NCI-H2196 treated with DMSO at 0.1 percent for 48 hours (cell line): ENCODE measurements around the gene CD200R1L.

ENCODE experiments used
- DNase-seq: peaks from one replicate; lab custom pipeline; 2025; ENCODE audit not compliant: unreplicated experiment; lab: John Stamatoyannopoulos, UW

CD200R1L gene

GRCh38 chr3:112793326-112794081 is 53.2 kb downstream of the CD200R1L start:
- DNase-seq = no peak

- no peak for DNase-seq
Measured at GRCh38 chr3:112791736-112792135, 54.9 kb downstream of the CD200R1L start.

GRCh38 chr3:112789787-112790186 is 56.9 kb downstream of the CD200R1L start:
- DNase-seq = no peak

GRCh38 chr3:112786881-112787579 is 59.6 kb downstream of the CD200R1L start:
- DNase-seq = no peak

DNA sequence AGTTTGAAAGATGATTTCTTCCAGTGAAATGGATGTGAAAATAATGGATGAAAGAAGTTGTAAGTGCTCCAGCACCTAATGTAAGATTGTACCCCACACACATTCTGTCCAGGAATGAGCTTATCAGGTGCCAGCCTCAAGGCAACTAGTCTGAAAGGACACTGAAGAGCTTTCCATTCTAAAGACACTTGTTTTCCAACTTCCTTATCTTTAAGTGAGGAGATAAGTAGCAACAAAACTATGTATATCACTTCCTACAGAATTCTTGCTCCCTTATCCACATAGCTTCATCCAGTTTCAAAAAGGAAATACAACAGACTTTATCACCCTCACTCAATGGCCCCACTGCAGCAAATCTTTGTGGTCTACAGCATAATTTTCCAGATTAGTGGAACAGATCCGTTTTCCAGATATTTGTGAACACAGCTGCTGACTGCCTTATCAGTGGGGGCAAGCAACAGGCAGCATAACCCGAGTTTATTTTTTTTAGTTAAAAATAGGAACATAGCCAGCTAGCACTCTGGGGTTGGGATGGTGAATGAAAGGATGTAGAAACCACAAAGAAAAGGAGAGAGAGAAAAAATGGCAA is 60.6 kb downstream of the CD200R1L start:
- DNase-seq = no peak

GRCh38 chr3:112785321-112786001 is 61.2 kb downstream of the CD200R1L start:
- no peak for DNase-seq

DNA sequence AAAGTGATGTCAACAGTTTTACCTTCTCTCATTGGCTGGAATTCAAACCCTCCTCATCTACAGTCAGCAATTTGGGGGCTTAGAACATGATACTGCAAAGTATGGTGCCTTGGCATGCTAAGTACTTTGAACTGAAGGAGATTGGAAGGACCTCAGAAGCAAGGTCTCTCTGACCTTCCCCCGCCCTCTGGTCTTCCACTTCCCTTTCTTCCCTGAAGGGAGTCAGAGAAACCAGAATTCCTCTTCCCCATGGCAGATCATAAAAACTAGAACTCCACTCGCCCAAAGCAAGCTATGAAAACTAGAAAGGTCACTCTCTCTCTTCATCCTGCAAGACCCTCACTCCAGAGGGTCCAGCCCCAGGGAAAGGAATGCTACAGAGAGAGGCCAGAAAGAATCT is 64.2 kb downstream of the CD200R1L start:
- DNase-seq = no peak

- no peak for DNase-seq
Measured at GRCh38 chr3:112781599-112781998, 65.1 kb downstream of the CD200R1L start.

- DNase-seq = no peak
Measured at GRCh38 chr3:112779558-112780480, 66.8 kb downstream of the CD200R1L start.

- no peak for DNase-seq
Measured at GRCh38 chr3:112779011-112779410, 67.7 kb downstream of the CD200R1L start.

GRCh38 chr3:112778353-112778948 is 68.2 kb downstream of the CD200R1L start:
- DNase-seq = no peak

- DNase-seq = no peak
Measured at GRCh38 chr3:112777811-112778210, 68.9 kb downstream of the CD200R1L start.

- DNase-seq = no peak
Measured at GRCh38 chr3:112776836-112777235, 69.8 kb downstream of the CD200R1L start.

DNA sequence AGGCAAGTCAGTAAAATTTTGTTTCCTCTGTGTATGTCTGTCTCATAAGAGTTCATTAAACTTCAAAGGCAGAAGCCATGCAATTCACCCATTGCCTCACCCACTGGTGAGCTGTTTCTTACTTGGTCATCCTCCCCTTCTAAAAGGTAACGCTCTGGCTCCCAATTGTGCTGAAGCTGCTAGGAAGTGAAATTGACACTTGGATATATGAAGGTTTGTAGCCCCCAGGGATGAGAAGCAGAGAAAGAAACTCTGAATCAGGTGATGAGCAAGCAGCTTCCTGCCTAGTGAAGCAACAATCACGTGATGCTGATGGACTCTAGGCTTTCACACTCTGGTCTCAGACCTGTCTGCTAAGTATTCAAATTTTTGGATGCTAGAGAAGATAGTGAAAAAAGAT is 70.7 kb downstream of the CD200R1L start:
- DNase-seq = no peak

- no peak for DNase-seq
Measured at GRCh38 chr3:112775011-112775742, 71.5 kb downstream of the CD200R1L start.

- DNase-seq = no peak
Measured at GRCh38 chr3:112774293-112774926, 72.3 kb downstream of the CD200R1L start.

DNA sequence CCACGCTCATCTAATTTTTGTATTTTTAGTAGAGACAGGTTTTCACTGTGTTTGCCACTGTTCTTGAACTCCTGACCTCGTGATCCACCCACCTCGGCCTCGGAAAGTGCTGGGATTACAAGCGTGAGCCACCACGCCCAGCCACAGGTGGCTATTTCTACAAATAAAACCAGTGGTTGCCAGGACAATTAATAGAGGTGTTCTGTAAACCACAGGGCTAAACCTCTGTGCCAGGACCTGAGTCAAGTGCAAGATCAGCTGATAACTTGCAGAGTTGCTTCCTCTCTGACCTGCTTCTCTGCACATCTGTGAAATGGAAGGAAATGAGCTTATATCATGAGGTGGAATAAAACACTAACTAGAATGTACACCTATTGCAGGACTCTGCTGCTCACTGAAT is 72.8 kb downstream of the CD200R1L start:
- peak; percentile 32 for DNase-seq

DNA sequence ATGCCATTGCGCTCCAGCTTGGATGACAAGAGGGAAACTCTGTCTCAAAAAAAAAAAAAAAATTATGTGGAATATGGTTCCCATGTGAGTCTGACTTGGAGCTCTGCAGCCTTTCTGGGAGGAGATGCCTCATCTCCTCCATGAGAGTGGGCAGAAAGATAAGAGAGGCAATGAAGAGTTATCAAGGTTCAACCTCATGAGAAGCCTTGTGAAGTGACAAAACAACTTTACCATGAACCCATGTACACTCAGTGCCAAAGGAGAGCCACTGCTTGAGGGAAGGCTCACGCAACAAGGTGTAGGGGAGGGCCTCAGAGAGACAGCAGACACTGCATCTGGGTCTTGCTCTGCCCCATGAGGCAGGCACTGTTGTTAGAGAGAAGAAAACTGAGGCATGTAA is 75.7 kb downstream of the CD200R1L start:
- no peak for DNase-seq

GRCh38 chr3:112770032-112770626 is 76.5 kb downstream of the CD200R1L start:
- no peak for DNase-seq
